GM18909 (cell line): Measurements from ENCODE around the gene RTBDN.
A peak's percentile ranks its signal among the peaks of the same experiment; 100 is the strongest.

Experiments used
- ATAC-seq: cut with Tn5 transposase; IDR thresholded peaks from one replicate; pipeline ENCODE4 v1.9.1; 2021; ENCODE audit warnings: mild to moderate bottlenecking; ENCODE audit not compliant: unreplicated experiment, poor library complexity

The RTBDN gene

GRCh38 chr19:12794196-12794941, 40.0 kb downstream of the RTBDN start:
- no peak for ATAC-seq

GRCh38 chr19:12793290-12794195, 40.8 kb downstream of the RTBDN start:
- peak; percentile 38 for ATAC-seq

DNA sequence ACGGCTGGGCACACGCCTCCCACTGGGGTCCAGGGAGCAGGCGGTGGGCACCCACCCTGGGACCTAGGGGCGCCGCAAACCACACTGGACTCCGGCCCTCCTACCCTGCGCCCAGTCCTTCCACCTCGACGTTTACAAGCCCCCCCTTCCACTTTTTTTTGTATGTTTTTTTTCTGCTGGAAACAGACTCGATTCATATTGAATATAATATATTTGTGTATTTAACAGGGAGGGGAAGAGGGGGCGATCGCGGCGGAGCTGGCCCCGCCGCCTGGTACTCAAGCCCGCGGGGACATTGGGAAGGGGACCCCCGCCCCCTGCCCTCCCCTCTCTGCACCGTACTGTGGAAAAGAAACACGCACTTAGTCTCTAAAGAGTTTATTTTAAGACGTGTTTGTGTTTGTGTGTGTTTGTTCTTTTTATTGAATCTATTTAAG, 41.5 kb downstream of the RTBDN start:
- ATAC-seq: no peak

DNA sequence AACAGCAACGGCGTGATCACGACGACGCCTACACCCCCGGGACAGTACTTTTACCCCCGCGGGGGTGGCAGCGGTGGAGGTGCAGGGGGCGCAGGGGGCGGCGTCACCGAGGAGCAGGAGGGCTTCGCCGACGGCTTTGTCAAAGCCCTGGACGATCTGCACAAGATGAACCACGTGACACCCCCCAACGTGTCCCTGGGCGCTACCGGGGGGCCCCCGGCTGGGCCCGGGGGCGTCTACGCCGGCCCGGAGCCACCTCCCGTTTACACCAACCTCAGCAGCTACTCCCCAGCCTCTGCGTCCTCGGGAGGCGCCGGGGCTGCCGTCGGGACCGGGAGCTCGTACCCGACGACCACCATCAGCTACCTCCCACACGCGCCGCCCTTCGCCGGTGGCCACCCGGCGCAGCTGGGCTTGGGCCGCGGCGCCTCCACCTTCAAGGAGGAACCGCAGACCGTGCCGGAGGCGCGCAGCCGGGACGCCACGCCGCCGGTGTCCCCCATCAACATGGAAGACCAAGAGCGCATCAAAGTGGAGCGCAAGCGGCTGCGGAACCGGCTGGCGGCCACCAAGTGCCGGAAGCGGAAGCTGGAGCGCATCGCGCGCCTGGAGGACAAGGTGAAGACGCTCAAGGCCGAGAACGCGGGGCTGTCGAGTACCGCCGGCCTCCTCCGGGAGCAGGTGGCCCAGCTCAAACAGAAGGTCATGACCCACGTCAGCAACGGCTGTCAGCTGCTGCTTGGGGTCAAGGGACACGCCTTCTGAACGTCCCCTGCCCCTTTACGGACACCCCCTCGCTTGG, 42.1 kb downstream of the RTBDN start:
- ATAC-seq: no peak

- ATAC-seq: peak; percentile 36
Observed at GRCh38 chr19:12791345-12792050, 42.9 kb downstream of the RTBDN start, which contains the start of gene JUNB. Gene JUNB (plus strand): TSS chr19:12791486. CDS start chr19:12791772, 286 bp downstream.

- ATAC-seq: no peak
Observed at GRCh38 chr19:12790628-12791344, 43.6 kb downstream of the RTBDN start.

DNA sequence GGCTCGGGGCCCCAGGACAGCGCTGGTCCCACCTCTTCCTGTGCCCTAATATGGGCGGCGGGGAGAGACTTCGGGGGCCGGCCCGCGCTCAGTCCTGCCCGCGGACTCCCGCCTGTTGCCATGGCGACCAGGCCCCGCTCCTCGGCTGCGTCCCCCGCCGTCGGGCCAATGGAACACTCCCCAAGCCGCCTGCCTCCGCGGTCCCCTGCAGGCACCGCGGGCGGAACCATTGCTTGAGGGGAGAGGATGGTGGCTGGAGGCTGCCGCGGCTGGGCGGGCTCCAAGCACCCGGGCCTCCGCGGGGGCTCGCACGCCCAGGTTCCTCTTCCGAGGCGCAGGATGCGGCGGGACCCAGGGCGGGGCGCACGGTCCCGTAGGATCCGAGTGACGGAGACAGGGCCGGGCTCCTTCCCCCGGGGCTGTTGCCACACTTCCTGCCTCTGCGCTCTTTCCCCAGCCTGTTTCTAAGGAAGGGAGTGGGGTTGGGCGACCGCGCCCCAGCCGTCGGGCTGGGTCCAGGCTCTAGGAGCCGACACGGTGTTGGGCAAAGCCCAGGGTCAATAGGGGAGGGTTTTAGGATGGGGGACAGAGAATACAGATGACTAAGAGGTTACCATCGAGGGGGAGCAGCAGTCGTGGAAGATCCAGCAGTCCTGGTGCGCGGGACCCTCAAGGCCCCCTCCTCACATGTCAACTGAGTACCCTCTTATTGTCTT, 44.3 kb downstream of the RTBDN start:
- ATAC-seq: peak; percentile 47

DNA sequence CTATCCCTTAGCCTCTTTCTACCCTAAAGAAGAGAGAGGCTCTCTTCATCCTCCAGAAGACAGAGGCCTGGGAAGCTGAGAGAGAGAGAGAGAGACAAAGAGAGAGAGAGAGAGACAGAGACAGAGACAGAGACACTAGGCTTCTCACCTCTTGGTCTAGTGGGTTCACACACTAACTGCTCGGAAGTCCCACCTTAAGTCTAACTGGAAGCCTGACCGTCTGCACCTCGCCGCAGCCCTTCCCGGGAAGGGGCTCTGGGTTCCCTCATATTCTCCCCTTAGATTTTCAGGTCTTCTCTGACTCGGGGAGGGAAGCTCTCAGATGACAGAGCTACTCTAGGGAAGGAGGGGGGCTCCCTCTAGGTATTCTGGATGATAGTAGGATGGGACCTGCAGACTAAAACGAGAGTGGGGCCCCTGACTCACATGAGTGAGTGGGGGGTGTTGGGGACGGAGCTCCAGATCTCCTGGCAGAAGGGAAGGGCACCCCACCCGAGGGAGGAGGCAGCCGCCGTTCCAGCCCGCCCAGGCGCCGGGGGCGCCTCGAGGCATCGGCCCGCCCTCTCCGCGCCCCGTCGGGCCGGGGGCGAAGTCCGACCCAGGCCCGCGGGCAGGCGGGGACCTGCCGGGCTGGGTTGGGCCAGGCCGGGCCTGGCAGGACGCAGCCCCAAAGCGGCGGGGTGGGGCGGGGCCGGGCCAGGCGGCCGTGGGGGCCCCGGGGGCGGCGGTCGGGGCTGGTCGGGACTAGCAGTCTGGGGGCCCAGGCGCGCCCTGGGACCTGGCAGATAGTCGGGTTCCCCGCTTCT, 45.1 kb downstream of the RTBDN start:
- ATAC-seq: no peak

GRCh38 chr19:12788682-12789097, 45.7 kb downstream of the RTBDN start:
- ATAC-seq: no peak

DNA sequence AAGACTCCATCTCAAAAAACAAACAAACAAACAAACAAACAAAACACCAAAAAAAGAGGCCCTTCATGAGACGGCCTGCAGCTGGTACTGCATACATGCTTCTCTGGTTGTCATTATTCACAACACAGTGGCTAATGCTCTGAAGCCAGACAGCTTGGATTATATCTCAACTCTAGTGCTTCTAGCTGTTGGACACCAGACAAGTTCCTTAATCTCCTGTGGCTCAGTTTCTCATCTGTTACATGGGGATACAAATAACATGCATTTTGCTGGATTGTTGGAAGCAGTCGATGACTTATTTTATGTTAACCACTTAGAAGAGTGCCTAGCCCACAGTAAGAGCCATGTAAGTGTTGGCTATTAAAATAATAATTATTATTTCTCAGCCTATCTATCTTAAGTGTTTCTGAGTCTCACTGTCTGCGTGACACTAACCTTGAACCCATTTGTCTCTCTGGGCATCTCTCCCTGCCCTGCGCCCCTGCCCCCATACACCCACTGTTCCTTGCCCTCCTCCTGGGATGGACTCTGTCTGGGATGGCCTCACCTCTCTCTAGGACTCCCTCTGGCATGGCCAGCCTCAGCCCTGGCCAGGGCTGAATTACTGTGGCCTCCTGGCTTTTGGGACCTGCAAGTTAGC, 46.2 kb downstream of the RTBDN start:
- no peak for ATAC-seq

DNA sequence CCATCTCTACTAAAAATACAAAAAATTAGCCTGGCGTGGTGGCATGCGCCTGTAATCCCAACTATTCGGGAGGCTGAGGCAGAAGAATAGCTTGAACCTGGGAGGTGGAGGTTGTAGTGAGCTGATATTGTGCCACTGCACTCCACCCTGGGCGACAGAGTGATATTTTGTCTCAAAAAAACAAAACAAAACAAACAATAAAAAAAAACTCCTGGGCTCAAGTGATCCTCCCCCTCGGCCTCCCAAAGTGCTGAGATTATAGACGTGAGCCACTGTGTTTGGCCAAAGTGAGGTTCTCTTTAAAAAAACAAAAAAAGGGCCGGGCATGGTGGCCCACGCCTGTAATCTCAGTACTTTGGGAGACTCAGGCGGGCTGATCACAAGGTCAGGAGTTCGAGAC, 46.9 kb downstream of the RTBDN start:
- no peak for ATAC-seq

DNA sequence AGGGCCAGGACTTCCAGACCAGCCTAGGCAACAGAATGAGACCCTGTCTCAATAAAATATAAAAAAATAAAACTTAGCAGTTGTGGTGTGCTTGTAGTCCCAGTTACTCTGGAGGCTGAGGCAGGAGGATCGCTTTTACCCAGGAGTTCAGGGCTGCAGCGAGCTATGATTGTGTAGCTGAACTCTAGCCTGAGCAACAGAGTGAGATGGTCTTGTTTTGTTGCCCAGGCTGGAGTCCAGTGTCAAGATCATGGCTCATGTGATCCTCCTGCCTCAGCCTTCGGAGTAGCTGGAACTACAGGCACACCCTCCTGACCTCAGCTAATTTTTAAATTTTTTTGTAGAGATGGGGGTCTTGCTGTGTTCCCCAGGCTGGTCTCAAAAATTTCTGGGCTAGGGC, 47.4 kb downstream of the RTBDN start:
- no peak for ATAC-seq

DNA sequence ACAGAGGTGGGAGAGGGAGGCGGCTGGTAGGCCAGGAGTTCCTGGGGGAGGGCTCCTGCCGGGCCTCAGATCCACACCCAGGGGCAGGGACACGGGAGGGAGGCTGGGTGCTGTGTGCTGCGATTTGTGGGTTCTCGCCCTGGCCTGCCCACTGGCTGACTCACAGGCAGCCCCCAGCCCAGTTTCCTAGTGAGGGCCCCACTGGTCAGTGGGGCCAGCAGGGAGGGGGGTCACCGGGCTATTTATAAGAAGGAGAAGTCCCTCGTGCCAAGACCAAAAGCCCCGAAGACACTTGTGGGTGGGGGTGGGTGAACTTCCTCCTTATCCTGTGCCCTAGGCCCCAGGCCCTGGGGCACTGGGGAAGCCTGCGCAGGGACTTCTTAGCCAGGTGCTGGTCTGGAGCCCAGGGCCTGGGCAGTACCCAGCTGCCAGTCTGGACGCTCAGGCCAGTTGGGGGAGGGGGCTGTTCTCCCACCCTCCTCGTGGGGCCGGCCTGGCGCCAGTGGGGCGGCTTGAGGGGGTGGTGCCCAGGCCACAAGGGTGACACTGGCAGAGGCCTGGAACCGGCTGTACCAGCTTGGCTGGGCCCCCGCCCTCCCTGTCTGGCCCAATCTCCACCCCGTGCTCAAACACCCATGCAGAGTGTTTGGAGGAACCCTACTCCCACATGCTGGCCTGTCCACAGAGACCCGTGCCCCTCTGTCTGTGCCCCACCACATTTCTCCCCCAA, 48.1 kb downstream of the RTBDN start:
- ATAC-seq: no peak

- ATAC-seq: no peak
Observed at GRCh38 chr19:12785431-12786031, 48.8 kb downstream of the RTBDN start.

DNA sequence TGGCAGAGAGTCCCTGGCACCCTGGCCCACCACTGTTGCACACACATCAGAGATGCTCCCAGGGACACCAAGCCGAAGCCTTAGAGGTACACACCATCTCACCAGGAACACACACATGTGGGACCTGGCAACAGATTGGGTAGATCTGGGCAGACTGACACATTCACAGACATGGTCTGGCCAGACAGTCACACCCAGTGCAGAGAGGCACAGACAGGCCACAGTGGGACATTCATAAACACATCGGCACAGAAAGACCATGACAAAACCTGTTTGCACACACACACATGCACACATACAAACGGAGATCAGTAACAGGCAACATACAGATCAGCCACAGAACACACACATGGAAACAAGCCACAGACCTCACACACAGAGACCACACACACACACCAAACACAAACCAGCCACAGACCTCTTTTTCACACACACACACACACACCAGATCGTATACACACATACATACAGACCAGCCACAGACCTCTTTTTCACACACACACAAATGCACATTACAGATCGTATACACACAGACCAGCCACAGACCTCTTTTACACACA, 49.4 kb downstream of the RTBDN start:
- ATAC-seq: no peak

DNA sequence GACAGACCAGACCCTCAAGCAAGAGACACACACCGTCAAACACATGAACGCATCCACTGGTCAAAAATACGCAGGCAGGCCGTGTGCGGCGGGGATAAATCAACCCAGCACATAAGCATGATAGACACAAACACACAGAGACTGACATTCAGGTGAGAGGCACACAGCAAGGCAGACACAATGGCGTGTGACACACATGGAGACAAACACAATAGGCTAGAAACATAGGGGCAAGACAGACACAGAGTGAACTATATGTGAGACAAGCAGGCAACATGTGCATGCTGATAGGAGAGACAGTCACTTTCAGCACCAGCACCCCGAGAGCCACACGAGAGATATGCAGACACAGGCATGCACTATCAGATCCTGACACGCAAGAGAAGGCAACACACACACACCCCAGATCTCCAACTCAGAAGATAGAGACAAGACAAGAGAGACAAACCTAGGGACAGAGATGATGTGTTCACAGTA, 49.9 kb downstream of the RTBDN start:
- no peak for ATAC-seq
